GM19240 (cell line): ENCODE measurements around the gene BMI1.

Experiments
- DNase-seq: peaks from one replicate; pipeline ENCODE4 v3.0.0; 2011; ENCODE audit warnings: low spot score; ENCODE audit not compliant: insufficient read length

Gene BMI1

GRCh38 chr10:22319547-22319979 lies 1.3 kb upstream of the BMI1 start:
- DNase-seq = no peak

- no peak for DNase-seq
Measured at GRCh38 chr10:22319980-22320558, 830 bp upstream of the BMI1 start.

- DNase-seq = peak; percentile 56
Measured at GRCh38 chr10:22321156-22321923, 441 bp downstream of the BMI1 start.

- no peak for DNase-seq
Measured at GRCh38 chr10:22321924-22322640, 1.2 kb downstream of the BMI1 start.

GRCh38 chr10:22322641-22323160 lies 1.8 kb downstream of the BMI1 start:
- no peak for DNase-seq

- DNase-seq = no peak
Measured at GRCh38 chr10:22323538-22324305, 2.8 kb downstream of the BMI1 start.

- DNase-seq = no peak
Measured at GRCh38 chr10:22324413-22324812, 3.5 kb downstream of the BMI1 start.

GRCh38 chr10:22324893-22325271 lies 4.0 kb downstream of the BMI1 start:
- no peak for DNase-seq

- DNase-seq = peak; percentile 66
Measured at GRCh38 chr10:22325272-22326144, 4.6 kb downstream of the BMI1 start.

GRCh38 chr10:22326145-22326702 lies 5.3 kb downstream of the BMI1 start:
- DNase-seq = no peak

- DNase-seq = no peak
Measured at GRCh38 chr10:22329150-22329549, 8.3 kb downstream of the BMI1 start.

- DNase-seq = no peak
Measured at GRCh38 chr10:22332116-22332692, 11.3 kb downstream of the BMI1 start.

- no peak for DNase-seq
Measured at GRCh38 chr10:22333167-22333974, 12.5 kb downstream of the BMI1 start.

GRCh38 chr10:22333975-22334282 lies 13.0 kb downstream of the BMI1 start:
- DNase-seq = no peak

- DNase-seq = no peak
Measured at GRCh38 chr10:22334414-22335172, 13.7 kb downstream of the BMI1 start.

GRCh38 chr10:22335173-22335933 lies 14.5 kb downstream of the BMI1 start:
- no peak for DNase-seq

- DNase-seq = no peak
Measured at GRCh38 chr10:22338185-22338900, 17.4 kb downstream of the BMI1 start.
